SU-DHL-6 (cell line): ENCODE data around the gene ZNF575.

Source experiments
- H2AFZ ChIP-seq: fragments of 200-600 bp; sonication (generic); 2 replicates; pipeline ENCODE4 v1.6.1; 2014; ENCODE audit warnings: low read depth, mild to moderate bottlenecking, moderate library complexity, mixed read lengths, antibody characterized with exemption, low read length; ENCODE audit not compliant: severe bottlenecking
- H3F3A ChIP-seq: fragments of 200-600 bp; shearing (Covaris generic); 2 replicates; pipeline ENCODE4 v1.6.0; 2016; ENCODE audit warnings: antibody characterized with exemption, mild to moderate bottlenecking; ENCODE audit not compliant: insufficient read depth
- H3K27ac ChIP-seq: fragments of 200-600 bp; sonication (generic); 2 replicates; pipeline ENCODE4 v1.5.1; 2016; ENCODE audit warnings: low read depth, mild to moderate bottlenecking, low read length, moderate library complexity, mixed read lengths
- H3K27me3 ChIP-seq: fragments of 200-600 bp; sonication (generic), shearing (Covaris generic); 2 replicates; pipeline ENCODE4 v1.6.0; 2014; ENCODE audit warnings: mild to moderate bottlenecking, low read length
- H3K36me3 ChIP-seq: fragments of 200-600 bp; sonication (generic); 2 replicates; pipeline ENCODE4 v1.6.1; 2014; ENCODE audit warnings: mild to moderate bottlenecking, low read length, mixed read lengths
- H3K4me2 ChIP-seq: fragments of 300-600, 200-600 bp; shearing (Covaris generic), sonication (generic); 2 replicates; pipeline ENCODE4 v1.6.0; 2014; ENCODE audit warnings: low read length, low read depth, mild to moderate bottlenecking; ENCODE audit not compliant: poor library complexity, severe bottlenecking
- H3K4me3 ChIP-seq: fragments of 200-600 bp; sonication (generic); 2 replicates; pipeline ENCODE4 v1.5.1; 2014; ENCODE audit warnings: antibody characterized with exemption, low read length, mild to moderate bottlenecking, mixed read lengths; ENCODE audit not compliant: insufficient read depth, poor library complexity, severe bottlenecking
- H3K79me2 ChIP-seq: fragments of 200-600 bp; sonication (generic); 2 replicates; pipeline ENCODE4 v1.6.1; 2014; ENCODE audit warnings: mild to moderate bottlenecking, low read length, moderate library complexity; ENCODE audit not compliant: insufficient read depth
- H3K9ac ChIP-seq: fragments of 200-600 bp; sonication (generic); 2 replicates; pipeline ENCODE4 v1.7.0; 2014; ENCODE audit warnings: mild to moderate bottlenecking, low read length
- H3K9me2 ChIP-seq: fragments of 200-600 bp; sonication (generic); replicated peaks from 2 replicates; pipeline ENCODE4 v1.6.1; 2014; ENCODE audit warnings: low read length; ENCODE audit not compliant: insufficient read depth
- H3K9me3 ChIP-seq: fragments of 200-600 bp; sonication (generic); 2 replicates; pipeline ENCODE4 v1.6.1; 2014; ENCODE audit warnings: low read length, mixed read lengths; ENCODE audit not compliant: insufficient read depth
- H4K20me1 ChIP-seq: fragments of 200-600 bp; sonication (generic); 2 replicates; pipeline ENCODE4 v1.6.1; 2014; ENCODE audit warnings: low read depth, mild to moderate bottlenecking, antibody characterized with exemption, low read length, moderate library complexity, mixed read lengths
- CTCF ChIP-seq: fragments of 200-600 bp; sonication (generic); IDR thresholded peaks from one replicate; pipeline ENCODE4 v1.5.1; 2017; ENCODE audit warnings: antibody characterized with exemption, mild to moderate bottlenecking, low read length, moderate library complexity; ENCODE audit not compliant: insufficient read depth, poor library complexity, severe bottlenecking
- EZH2phosphoT487 ChIP-seq: fragments of 200-600 bp; sonication (generic), shearing (Covaris generic); conservative IDR thresholded peaks from 2 replicates; pipeline ENCODE4 v1.6.1; 2018; ENCODE audit warnings: mild to moderate bottlenecking, antibody characterized with exemption, low read length, moderate library complexity, mixed read lengths

ZNF575 gene

GRCh38 chr19:43572171-43572588, 39.2 kb downstream of the ZNF575 start:
- no peak overlapping the region for H2AFZ ChIP-seq
- no peak overlapping the region for H3K27ac ChIP-seq
- no peaks in the 10 kb centered on the region for H3K27me3 ChIP-seq

GRCh38 chr19:43574424-43575155, 41.6 kb downstream of the ZNF575 start:
- peak overlapping the region; percentile 96 for H3K9ac ChIP-seq
- H3K27me3 ChIP-seq, result no peaks in the 10 kb centered on the region
- TF ChIP-seq CTCF (no peak), EZH2phosphoT487 (no peak)
- no peaks in the 10 kb centered on the region for H3K9me2 ChIP-seq
- no peaks in the 10 kb centered on the region for H3K9me3 ChIP-seq
- peak overlapping the region; percentile 98 for H3K4me3 ChIP-seq
- peaks cover 10% of the 10 kb centered on the region; the same call in 1 of the 2 replicates for H3K79me2 ChIP-seq
- H3K36me3 ChIP-seq, result no peaks in the 10 kb centered on the region
- no peaks in the 10 kb centered on the region for H4K20me1 ChIP-seq
- H2AFZ ChIP-seq, result peak overlapping the region; percentile 83
- H3K27ac ChIP-seq, result no peak overlapping the region; the same call in 1 of the 2 replicates
- peak overlapping the region; percentile 80 for H3K4me2 ChIP-seq
- H3F3A ChIP-seq, result no peaks in the 10 kb centered on the region

More at GRCh38 chr19:43572171-43572588, 39.2 kb downstream of the ZNF575 start:
- H3K4me2 ChIP-seq, result no peak overlapping the region
- H3K9me2 ChIP-seq, result no peaks in the 10 kb centered on the region
- TF ChIP-seq CTCF, result no peak
- no peak for TF ChIP-seq EZH2phosphoT487
- H3K4me3 ChIP-seq, result no peak overlapping the region
- H3K9ac ChIP-seq, result no peak overlapping the region
- H3K79me2 ChIP-seq, result peaks cover 11% of the 10 kb centered on the region; the same call in 1 of the 2 replicates
- H3K36me3 ChIP-seq, result no peaks in the 10 kb centered on the region
- H4K20me1 ChIP-seq, result no peaks in the 10 kb centered on the region
- H3F3A ChIP-seq, result no peaks in the 10 kb centered on the region
- H3K9me3 ChIP-seq, result no peaks in the 10 kb centered on the region

- Histone ChIP-seq H3K27me3 (no peaks in the 10 kb centered on the region), H3K4me3 (peak within 1 kb of the TSS; percentile 98), H3K9me3 (no peaks in the 10 kb centered on the region), H3K9ac (peak within 1 kb of the TSS; percentile 96), H3K79me2 (peaks cover 8% of the 10 kb centered on the region; the same call in 1 of the 2 replicates), H3K27ac (peak within 1 kb of the TSS; percentile 29; the same call in 1 of the 2 replicates), H4K20me1 (no peaks in the 10 kb centered on the region), H3F3A (no peaks in the 10 kb centered on the region), H3K9me2 (no peaks in the 10 kb centered on the region), H3K36me3 (no peaks in the 10 kb centered on the region), H2AFZ (peak within 1 kb of the TSS; percentile 83), H3K4me2 (peak within 1 kb of the TSS; percentile 80)
- TF ChIP-seq CTCF, result no peak
- no peak for TF ChIP-seq EZH2phosphoT487
These were observed 42.4 kb downstream of the ZNF575 start, which contains the start of the genes PINLYP and XRCC1 for GRCh38 chr19:43575156-43575950. TSS of gene PINLYP (plus strand) at chr19:43575801. CDS start at chr19:43577192, 1,391 bp downstream. TSS of gene XRCC1 (minus strand) at chr19:43575527. CDS start at chr19:43575458, 69 bp downstream.
